Lower leg skin (tissue), 4 donors: ENCODE data around the gene DNASE1L3. TPM values are rescaled to one million over a fixed set of nuclear protein-coding genes. Genes with fewer than 3 reads are reported as not detected.

Source experiments
- DNase-seq, 2 donors: peaks; one replicate each; pipeline ENCODE4 v3.0.0-alpha.2; 2019; ENCODE audit warnings: low spot score in 2 of 2
- H3K4me3 ChIP-seq: fragments of 200-600 bp; sonication (generic); 2 replicates; pipeline ENCODE4 v1.5.1; 2017; ENCODE audit warnings: mild to moderate bottlenecking, low read depth; ENCODE audit not compliant: poor library complexity, severe bottlenecking
- POLR2A ChIP-seq, 2 donors: fragments of 450-650 bp; IDR thresholded peaks; one replicate each; pipeline ENCODE4 v1.6.1; 2016 to 2017; ENCODE audit warnings: antibody characterized with exemption in 2 of 2, mild to moderate bottlenecking in 1 of 2, moderate library complexity in 1 of 2
- WGBS, 2 donors: methylation state at CpG; one replicate each; pipeline ENCODE4 v1.1.5; 2018; 5-methylcytosine and 5-hydroxymethylcytosine counted together
- intact Hi-C: fragments of 100-400 bp; cut with DNase I; formaldehyde crosslinking; loops from one replicate; pipeline ENCODE4 v1.15.0; 2023; ENCODE audit warnings: low total_unique reads
- total RNA-seq, 4 donors: library from RNA; depleted of rRNA; stranded (reverse); fragments of >200 nt; gene quantifications; one replicate each; pipeline ENCODE4 v1.1.0, GENCODE V29; 2016
- TF ChIP-seq, protein P1 (sequence below), 3 donors: fragments of 450-650 bp; IDR thresholded peaks; one replicate each; pipeline ENCODE4 v1.5.1; 2016; ENCODE audit warnings: antibody characterized with exemption in 3 of 3, mild to moderate bottlenecking in 3 of 3, moderate library complexity in 2 of 3

Gene DNASE1L3
- total RNA-seq, 4 donors from 2014 or later = 0.76 to 8.1 (median 3.1) TPM

DNA sequence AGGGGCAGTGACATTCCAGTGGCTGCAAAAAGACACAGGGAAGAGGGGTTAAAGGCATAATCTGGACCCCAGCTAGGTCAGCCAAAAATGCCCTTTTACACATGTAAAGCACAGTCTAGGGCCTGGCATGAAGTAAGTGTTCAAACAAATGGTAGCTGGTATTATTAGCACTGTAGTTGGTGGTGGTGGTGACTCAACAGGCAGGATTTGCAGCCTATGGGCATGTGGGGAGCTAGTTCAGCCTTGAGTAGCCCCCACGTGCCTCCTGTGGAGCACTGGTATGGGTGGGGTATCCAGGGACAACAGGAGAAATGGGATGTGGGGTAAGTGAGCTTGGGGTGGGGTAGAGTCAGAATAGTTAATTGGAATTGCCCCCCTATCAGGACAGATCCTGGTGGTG, 27.6 kb downstream of the DNASE1L3 start:
- TF ChIP-seq, protein P1, sequence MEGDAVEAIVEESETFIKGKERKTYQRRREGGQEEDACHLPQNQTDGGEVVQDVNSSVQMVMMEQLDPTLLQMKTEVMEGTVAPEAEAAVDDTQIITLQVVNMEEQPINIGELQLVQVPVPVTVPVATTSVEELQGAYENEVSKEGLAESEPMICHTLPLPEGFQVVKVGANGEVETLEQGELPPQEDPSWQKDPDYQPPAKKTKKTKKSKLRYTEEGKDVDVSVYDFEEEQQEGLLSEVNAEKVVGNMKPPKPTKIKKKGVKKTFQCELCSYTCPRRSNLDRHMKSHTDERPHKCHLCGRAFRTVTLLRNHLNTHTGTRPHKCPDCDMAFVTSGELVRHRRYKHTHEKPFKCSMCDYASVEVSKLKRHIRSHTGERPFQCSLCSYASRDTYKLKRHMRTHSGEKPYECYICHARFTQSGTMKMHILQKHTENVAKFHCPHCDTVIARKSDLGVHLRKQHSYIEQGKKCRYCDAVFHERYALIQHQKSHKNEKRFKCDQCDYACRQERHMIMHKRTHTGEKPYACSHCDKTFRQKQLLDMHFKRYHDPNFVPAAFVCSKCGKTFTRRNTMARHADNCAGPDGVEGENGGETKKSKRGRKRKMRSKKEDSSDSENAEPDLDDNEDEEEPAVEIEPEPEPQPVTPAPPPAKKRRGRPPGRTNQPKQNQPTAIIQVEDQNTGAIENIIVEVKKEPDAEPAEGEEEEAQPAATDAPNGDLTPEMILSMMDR (IDR thresholded peaks at IDR 0.05) = no peak
- no peak for TF ChIP-seq POLR2A (IDR thresholded peaks at IDR 0.05)
- 64 to 76% methylated on average over 1 of the region's 1 CpG for WGBS, 2 donors
- DNase-seq = no peak
- intact Hi-C loops = no loop called here
- no peak overlapping the region for H3K4me3 ChIP-seq

- no peak for TF ChIP-seq POLR2A (IDR thresholded peaks at IDR 0.05)
- TF ChIP-seq, protein P1 (IDR thresholded peaks at IDR 0.05) = no peak
- H3K4me3 ChIP-seq = no peak overlapping the region
- 100% methylated on average over 1 of the region's 1 CpG for WGBS, 2 donors
- intact Hi-C loops = no loop called here
- DNase-seq = no peak
Observed at GRCh38 chr3:58180940-58181587, 29.7 kb downstream of the DNASE1L3 start.

- 70 to 75% methylated on average over 12 of the region's 12 CpGs for WGBS, 2 donors
- H3K4me3 ChIP-seq = no peak overlapping the region
- no peak for DNase-seq
- intact Hi-C loops = no loop called here
- TF ChIP-seq, protein P1 (IDR thresholded peaks at IDR 0.05) = no peak
- TF ChIP-seq POLR2A (IDR thresholded peaks at IDR 0.05) = no peak
Observed at GRCh38 chr3:58180099-58180880, 30.5 kb downstream of the DNASE1L3 start.

DNA sequence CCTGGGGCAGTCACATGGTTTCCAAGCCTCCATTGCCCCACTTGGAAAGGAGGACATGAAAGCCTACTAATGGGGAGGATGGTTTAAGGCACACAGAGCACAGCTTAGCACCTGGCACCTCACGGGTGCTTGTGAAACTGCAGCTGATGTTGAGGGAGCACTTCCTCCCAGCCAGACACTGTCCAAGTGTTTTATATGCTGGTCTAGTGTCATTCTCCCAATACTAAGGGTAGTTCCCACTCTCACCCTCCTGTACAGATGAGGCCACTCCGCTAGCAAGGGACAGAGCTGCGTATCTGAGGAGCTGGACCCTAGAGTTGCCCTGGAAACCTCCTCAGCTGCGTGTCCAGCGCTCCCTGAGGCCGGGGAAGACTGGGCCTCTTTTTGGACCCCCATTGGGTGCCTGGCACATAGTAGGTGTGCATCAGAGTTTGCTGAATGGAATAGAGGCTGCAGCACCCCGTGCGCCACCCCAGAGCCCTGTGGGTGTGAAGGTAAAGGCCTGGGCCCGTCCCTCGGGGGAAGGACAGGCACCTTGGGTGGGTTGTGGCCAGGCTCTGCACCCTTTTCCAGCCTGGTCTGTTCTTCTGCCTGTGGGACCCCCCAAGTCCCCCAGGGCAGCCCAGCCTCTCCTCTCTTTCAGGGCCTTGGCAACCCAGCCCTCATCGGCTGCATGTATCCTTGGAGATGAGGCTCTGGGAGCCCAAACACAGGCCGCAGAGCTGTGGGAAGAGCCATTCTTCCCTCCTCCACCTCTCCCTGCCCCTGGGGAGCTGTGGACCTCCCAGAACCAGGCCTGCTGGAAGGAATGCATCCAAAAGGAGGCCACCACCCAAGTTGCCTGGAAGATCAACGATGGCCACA, 31.3 kb downstream of the DNASE1L3 start:
- intact Hi-C loops = no loop called here
- TF ChIP-seq POLR2A (IDR thresholded peaks at IDR 0.05) = no peak
- TF ChIP-seq, protein P1 (IDR thresholded peaks at IDR 0.05) = no peak
- no peak for DNase-seq
- 87 to 89% methylated on average over 12 to 13 of the region's 13 CpGs for WGBS, 2 donors
- no peak overlapping the region for H3K4me3 ChIP-seq

DNA sequence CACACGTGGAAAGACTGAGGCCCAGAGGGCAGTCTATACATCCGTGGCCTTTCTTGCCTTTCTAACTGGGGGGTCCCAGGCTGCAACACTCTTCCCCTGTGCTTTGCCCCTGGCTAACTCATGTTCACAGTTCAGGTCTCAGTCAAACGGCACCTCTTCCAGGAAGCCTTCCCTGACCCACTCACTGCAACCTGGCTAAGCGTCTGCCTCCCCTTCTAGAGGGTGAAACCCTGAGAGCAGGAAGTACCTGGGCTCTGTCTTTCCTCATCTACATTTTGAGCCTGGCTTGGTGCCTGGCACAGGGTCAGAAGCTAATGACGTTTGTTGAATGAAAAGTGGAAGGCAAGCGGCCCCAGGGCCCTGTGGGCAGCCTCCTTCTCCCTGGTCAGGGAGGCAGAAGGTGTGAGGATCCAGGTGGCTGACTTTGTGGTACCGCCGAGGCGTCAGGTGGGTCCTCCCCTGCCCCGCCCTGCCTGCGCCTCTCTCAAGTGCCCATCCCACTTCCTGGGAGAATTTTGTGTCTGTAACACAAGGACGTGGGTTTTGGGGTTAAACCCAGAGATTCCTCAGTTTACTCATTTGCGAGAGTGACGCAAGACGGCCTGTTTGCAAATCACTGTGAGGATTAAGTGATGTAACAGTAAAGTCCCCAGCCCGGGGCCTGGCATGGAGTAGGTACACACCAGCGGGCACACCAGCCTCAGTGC, 32.1 kb downstream of the DNASE1L3 start:
- H3K4me3 ChIP-seq = no peak overlapping the region
- TF ChIP-seq, protein P1 (IDR thresholded peaks at IDR 0.05) = no peak
- no peak for TF ChIP-seq POLR2A (IDR thresholded peaks at IDR 0.05)
- 67 to 72% methylated on average over 17 of the region's 17 CpGs for WGBS, 2 donors
- intact Hi-C loops = no loop called here
- DNase-seq = no peak
